ENCODE data around the gene CLEC5A. TPM values are rescaled to one million over a fixed set of nuclear protein-coding genes. Genes with fewer than 3 reads are reported as not detected.

Gene CLEC5A
- total RNA-seq, 1 experiment from 2014 or later: not detected

DNA sequence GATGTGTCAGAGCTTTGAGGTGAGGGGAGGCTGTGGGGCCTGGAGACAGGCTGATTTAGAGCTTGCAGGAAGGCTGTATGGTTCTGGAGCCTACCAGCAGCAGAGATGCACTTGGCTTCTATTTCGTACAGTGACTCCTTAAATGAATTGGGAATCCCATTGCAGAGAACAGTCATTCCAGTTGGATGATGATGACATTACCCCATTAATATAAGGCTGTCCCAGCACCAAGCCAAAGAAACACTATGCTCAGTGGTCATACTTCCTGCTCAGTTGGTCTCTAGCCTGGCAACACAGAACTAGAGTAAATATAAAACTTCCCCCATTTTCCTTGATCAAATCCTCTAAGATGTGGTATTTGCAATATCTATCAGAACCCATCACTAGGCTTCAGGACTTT lies 5.7 kb upstream of the CLEC5A start:
- ATAC-seq (no peak), DNase-seq (ENCODE audit: low read depth, low spot score) (no peak)
- intact Hi-C loops (cut with micrococcal nuclease; ENCODE audit: unreplicated experiment) (no loop called here), in situ Hi-C loops (cut with HindIII; ENCODE audit: low pct_unique_long_range_greater_than_20kb, low sequenced_read_pairs) (no loop called here)
- Histone ChIP-seq H3K4me1 (ENCODE audit: control insufficient read depth, insufficient read depth, low read length) (no peaks in the 10 kb centered on the region), H3K27me3 (ENCODE audit: control insufficient read depth, insufficient read depth, low read length) (no peaks in the 10 kb centered on the region), H3K4me3 (ENCODE audit: low read depth in 2 of 2, low read length in 2 of 2) (no peak overlapping the region), H3K27ac (ENCODE audit: low read length) (no peak overlapping the region), H3K9me3 (ENCODE audit: control insufficient read depth, insufficient read depth, low read depth, low read length) (no peaks in the 10 kb centered on the region), H3K36me3 (ENCODE audit: control insufficient read depth, insufficient read depth, low read length) (no peaks in the 10 kb centered on the region)
- ChIA-PET CTCF (no interaction called here), POLR2A (no interaction called here)
- no TSS peak for BruUV-seq (replicated peaks)
- TF ChIP-seq POLR2AphosphoS5 (IDR thresholded peaks at IDR 0.05; ENCODE audit: low read depth, low read length) (no peak), REST (IDR thresholded peaks at IDR 0.05; ENCODE audit: insufficient read depth in 1 of 2, low read depth in 2 of 2, low read length in 1 of 2) (no peak), CTCF (IDR thresholded peaks at IDR 0.05) (no peak), TCF7L2 (IDR thresholded peaks at IDR 0.05; ENCODE audit: low read depth, low read length) (no peak), SIN3A (IDR thresholded peaks at IDR 0.05; ENCODE audit: borderline replicate concordance, insufficient read depth, low read depth, low read length) (no peak)

DNA sequence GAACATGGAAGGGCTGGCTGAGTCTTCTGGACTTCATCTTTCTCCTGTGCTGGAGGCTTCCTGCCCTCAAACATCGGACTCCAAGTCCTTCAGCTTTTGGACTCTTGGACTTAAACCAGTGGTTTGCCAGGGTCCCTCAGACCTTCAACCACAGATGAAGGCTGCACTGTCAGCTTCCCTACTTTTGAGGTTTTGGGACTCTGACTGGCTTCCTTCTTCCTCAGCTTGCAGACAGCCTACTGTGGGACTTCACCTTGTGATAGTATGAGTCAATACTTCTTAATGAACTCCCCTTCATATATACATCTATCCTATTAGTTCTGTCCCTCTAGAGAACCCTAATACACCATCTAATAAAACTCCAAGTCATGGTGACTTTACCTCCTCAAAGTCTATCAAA lies 4.0 kb upstream of the CLEC5A start:
- CTCF ChIA-PET: no interaction called here
- DNase-seq (ENCODE audit: low read depth, low spot score) (no peak), ATAC-seq (no peak)
- no peaks in the 10 kb centered on the region for H3K36me3 ChIP-seq (ENCODE audit: control insufficient read depth, insufficient read depth, low read length)
- POLR2A ChIA-PET: no interaction called here
- no peaks in the 10 kb centered on the region for H3K27me3 ChIP-seq (ENCODE audit: control insufficient read depth, insufficient read depth, low read length)
- H3K9me3 ChIP-seq (ENCODE audit: control insufficient read depth, insufficient read depth, low read depth, low read length): no peaks in the 10 kb centered on the region
- H3K4me1 ChIP-seq (ENCODE audit: control insufficient read depth, insufficient read depth, low read length): no peaks in the 10 kb centered on the region
- BruUV-seq (replicated peaks): no TSS peak
- no peak overlapping the region for H3K27ac ChIP-seq (ENCODE audit: low read length)
- in situ Hi-C loops (cut with HindIII; ENCODE audit: low pct_unique_long_range_greater_than_20kb, low sequenced_read_pairs) (no loop called here), intact Hi-C loops (cut with micrococcal nuclease; ENCODE audit: unreplicated experiment) (no loop called here)
- H3K4me3 ChIP-seq (ENCODE audit: low read depth in 2 of 2, low read length in 2 of 2): no peak overlapping the region
- TF ChIP-seq CTCF (IDR thresholded peaks at IDR 0.05) (no peak), REST (IDR thresholded peaks at IDR 0.05; ENCODE audit: insufficient read depth in 1 of 2, low read depth in 2 of 2, low read length in 1 of 2) (no peak), SIN3A (IDR thresholded peaks at IDR 0.05; ENCODE audit: borderline replicate concordance, insufficient read depth, low read depth, low read length) (no peak), POLR2AphosphoS5 (IDR thresholded peaks at IDR 0.05; ENCODE audit: low read depth, low read length) (no peak), TCF7L2 (IDR thresholded peaks at IDR 0.05; ENCODE audit: low read depth, low read length) (no peak)
